Stimulated activated CD4-positive, alpha-beta T cell treated with anti-CD3 and anti-CD28 coated beads, Interleukin-15, amount 100 ng/mL, for 48 hours (primary cell): ENCODE results near the gene FAM50B.

Source experiments
- DNase-seq, 2 donors: peaks; one replicate each; pipeline ENCODE4 v3.0.0-alpha.2; 2020; ENCODE audit warnings: low read depth in 2 of 2

FAM50B gene

DNA sequence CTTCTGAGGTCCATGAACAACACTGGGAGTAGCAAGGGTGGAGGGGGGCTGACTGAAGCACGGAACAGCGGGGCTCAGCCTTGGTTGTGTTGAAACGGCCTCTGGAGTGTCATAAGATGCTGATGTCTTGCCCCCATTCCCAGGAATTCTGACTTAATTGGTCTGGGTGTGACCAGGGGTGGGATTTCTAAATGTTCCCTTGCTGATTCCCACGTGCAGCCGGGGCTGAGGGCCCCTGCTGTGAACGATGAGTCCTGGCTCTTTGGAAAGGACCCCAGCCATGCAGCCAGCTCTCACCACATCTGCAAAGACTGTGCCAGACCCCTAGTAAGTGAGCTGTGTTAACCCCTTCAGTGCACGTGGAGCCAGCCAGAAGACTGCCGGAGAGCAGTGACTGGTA, 28.6 kb upstream of the FAM50B start:
- no peak for DNase-seq

- no peak for DNase-seq
These were observed 26.3 kb upstream of the FAM50B start for GRCh38 chr6:3822747-3823445.

GRCh38 chr6:3823671-3824070, 25.5 kb upstream of the FAM50B start:
- DNase-seq: no peak

DNA sequence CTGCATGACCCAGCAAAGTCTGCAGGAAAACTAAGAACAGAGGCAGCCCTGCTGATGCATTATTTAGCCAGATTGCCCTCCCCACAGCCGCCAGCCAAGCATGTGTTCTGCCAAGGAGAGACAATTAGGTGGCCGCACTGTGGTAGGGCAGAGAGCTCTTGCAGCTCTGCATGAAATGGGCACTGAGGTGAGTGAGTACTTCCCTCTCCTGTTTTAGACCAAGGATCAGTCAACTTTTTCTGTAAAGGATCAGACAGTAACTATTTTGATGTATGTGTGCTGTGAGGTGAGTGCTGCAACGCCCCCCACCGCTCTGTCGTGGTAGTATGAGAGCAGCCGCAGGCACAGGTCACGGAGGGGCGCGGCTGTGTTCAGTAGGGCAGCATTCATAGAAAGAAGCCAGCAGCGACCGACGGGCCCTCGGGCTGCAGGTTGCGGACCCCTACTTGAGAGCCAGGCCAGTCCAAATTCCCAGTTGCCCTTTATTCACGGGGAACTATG, 23.8 kb upstream of the FAM50B start:
- DNase-seq: no peak

DNA sequence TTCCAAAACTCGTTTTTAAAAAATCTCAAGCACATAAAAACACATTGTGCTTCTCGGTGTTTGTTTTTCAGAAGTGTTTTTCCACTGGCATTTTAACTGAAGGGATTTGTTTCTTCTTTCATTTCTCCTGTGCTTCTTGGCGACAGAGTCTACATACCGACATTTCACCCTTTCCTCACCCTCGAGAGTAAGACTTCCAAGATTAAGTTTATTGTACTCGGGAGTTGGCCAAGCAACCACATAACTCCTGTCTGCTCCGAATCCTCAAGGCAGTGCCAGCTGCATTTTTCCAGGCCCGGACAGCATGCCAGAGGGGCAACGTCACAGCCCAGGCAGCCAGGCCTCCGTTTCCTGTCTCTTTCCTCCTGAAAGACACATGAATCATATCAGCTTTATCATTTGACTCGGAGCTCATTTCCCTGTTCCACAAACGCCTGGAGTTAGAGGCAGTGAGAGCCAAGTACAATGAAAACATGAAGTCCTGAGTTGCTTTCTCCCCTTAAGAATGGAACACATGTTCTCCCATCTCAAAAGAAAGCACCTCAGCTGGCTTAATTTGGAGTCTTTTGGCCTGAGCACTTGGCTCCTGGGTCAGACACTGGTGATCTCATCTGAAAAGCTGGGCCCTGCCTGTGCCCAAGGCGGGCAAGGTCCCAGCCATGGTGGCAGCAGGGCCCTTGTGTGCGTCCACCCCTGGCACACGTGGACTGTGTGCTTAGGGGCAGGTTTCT, 23.2 kb upstream of the FAM50B start:
- DNase-seq: no peak

- no peak for DNase-seq
These were observed 19.9 kb upstream of the FAM50B start for GRCh38 chr6:3829285-3829684.

- no peak for DNase-seq
These were observed 18.4 kb upstream of the FAM50B start for GRCh38 chr6:3830806-3831205.

GRCh38 chr6:3831761-3832530, 17.2 kb upstream of the FAM50B start:
- no peak for DNase-seq

GRCh38 chr6:3835055-3835731, 14.0 kb upstream of the FAM50B start:
- DNase-seq: no peak

DNA sequence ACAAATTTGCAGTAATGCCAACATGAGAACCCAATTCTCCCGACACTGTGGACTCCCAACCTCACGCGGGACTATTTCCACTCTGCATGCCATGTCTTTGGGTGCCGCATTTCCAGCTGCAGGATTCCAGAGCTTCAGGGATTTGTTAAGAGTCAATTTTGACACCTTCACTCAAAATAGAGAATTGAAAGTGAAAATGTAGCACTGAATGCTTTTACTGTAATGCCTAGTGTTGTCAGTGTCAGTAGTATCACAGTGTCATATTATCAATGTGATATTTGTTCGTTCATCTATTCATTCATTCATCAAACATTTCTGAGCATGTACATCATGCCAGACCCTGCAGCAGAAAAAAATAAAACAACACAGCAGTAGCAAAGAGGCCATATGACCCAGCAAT, 13.4 kb upstream of the FAM50B start:
- no peak for DNase-seq

DNA sequence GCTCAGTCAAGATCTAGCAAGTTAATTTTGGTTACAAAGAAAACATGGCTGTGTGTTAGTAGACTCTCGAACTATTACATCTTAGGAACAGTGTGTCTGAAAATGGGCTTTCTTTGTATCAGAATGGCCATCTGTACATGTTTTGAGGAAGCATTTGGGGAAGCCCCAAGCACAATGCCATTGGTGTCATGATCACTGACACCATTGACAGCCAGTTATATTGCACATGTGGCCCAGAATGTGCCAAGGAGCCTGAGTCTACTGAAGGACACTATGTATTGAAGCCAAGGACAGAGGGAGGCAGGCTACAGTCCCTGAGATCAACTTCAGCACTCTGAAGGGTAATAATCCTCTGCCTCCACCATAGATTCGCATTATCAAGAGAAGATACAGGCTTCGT, 12.6 kb upstream of the FAM50B start:
- DNase-seq: no peak

DNA sequence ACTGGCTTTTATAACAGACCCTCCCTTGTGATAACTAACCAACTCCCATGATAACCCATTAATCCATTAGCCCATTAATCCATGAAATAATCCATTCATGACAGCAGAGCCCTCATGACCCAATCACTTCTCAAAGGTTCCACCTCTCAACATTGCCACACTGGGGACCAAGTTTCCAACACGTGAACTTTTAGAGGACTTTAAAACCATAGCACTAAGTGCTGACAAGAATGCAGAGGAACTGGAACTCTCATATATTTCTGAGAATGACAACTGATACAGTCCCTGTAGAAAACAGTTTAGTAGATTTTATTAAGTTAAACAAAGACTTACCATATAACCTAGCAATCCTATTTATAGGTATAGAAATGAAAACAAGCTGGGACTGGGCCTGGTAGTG, 11.4 kb upstream of the FAM50B start:
- DNase-seq: no peak

DNA sequence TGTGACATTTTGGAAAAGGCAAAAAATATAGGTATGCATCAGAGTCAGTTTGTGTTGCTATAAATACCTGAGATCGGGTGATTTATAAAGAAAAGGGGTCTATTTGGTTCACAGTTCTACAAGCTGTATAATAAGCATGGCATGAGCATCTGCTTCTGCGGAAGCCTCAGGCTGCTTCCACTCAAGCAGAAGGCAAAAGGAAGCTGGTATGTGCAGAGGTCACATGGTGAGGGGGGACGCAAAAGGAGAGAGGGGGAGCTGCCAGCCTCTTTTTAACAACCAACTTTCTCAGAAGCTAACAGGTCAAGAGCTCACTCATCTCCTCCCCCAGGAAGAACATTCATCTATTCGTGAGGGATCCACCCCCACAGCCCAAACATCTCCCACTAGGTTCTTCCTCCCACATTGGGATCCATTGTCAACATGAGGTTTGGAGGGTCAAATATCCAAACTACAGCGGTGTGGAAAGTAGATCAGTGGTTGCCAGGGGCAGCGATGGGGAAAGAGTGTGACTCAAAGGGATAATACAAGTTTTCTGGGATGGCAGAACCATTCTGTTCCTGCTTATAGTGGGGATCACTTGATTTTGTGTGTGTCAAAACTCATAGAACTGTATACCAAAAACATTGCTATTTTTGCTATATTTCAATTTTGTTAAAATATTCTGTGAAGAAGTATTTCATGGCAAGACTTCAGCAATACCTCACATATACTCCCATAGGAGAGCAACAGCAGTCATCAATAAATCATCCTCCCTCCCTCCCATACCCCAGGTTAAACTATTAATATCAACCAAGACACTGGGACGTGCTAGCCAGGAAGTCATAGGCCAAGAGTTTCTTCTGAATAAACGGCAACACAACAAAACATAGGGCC, 9.9 kb upstream of the FAM50B start:
- no peak for DNase-seq

DNA sequence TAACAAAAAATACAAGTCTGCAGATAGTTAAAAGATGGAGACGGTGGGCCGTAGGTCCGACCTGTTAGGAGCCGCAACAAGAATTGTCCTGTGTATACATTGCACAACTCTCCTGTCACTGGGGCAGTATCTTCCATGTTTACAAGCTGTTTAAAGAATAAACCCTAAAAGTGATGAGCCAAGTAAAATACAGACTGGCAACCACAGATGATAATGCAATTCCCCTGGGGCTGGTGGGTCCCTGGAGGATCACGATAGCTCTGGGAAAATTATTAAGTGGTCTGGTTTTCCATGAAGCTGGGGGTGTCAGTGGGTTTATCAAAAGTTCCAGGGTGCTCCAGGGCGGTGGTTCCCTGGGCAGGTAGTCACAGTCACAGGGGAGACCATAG, 8.1 kb upstream of the FAM50B start:
- DNase-seq: no peak

- DNase-seq: no peak
These were observed 7.2 kb upstream of the FAM50B start for GRCh38 chr6:3841711-3842565.

- DNase-seq: no peak
These were observed 5.6 kb upstream of the FAM50B start for GRCh38 chr6:3843379-3844096.

DNA sequence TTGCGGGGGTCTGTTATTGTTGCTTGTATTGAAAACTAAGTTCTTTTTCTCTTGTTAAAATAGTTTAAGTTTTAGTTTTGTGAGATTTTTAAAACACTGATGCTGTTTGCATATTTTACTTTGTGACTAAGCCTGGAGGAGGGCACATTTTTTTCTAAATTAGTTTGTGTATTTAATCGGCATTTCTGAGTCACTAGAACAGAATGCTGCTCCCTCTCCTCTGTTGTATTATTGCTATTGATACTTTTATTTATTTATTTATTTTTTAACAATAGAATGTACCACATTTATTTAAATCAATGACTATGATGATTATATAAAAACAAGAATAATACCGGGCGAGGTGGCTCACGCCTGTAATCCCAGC, 5.1 kb upstream of the FAM50B start:
- no peak for DNase-seq

DNA sequence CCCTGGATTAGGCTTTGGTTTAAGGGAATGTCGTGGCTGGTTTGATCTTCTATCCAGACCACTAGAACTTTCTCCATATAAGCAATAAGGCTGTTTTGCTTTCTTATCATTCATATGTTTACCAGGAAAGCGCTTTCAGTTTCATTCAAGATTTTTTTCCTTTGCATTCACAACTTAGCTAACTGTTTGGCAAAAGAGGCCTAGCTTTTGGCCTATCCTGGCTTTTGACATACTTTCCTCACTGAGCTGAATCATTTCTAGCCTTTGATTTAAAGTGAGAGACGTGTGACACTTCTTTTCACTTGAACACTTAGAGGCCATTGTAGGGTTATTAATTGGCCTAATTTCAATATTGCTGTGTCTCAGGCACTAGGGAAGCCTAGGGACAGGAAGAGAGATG, 1.7 kb upstream of the FAM50B start:
- DNase-seq: no peak

DNA sequence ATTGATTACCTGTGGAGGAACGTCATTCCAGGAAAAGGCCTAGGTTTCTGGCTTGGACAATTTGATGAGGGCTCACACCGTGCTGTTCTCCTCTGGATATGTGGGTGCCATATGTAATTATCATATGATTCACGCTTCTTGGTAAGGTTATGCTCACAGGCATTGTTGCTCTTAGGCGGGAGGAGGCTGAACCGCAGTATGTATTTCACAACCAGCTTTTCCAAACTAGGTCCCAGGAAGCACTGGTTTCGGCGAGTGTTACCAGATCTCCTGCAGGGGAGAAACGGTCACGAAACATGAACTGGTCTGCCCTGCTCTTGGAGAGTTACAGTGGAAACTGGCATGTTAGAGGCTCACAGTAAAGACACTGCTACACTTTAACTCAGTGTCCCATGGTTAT, 793 bp upstream of the FAM50B start:
- DNase-seq: no peak
